Breast epithelium (tissue), 4 donors: ENCODE results near the gene FMNL2. TPM values are rescaled to one million over a fixed set of nuclear protein-coding genes. Genes with fewer than 3 reads are reported as not detected.

Experiments used
- DNase-seq, 2 donors: peaks; one replicate each; pipeline ENCODE4 v3.0.0-alpha.2; 2019; ENCODE audit warnings: low spot score in 2 of 2
- H3K27ac ChIP-seq, 2 donors: fragments of 200-600 bp; sonication (generic) in 1 of 2; one replicate each; pipeline ENCODE4 v1.5.1; 2016 to 2019; ENCODE audit warnings: mild to moderate bottlenecking in 1 of 2
- H3K27me3 ChIP-seq, 2 donors: fragments of 200-600 bp; sonication (generic) in 1 of 2; one replicate each; pipeline versions ENCODE4 v1.5.1 to v1.6.0; 2017 to 2019; ENCODE audit warnings: control low read depth in 1 of 2, mild to moderate bottlenecking in 1 of 2
- H3K36me3 ChIP-seq: fragments of 200-600 bp; one replicate; pipeline ENCODE4 v1.5.1; 2019
- H3K4me1 ChIP-seq, 2 donors: fragments of 200-600 bp; sonication (generic); one replicate each; pipeline ENCODE4 v1.5.1; 2016 to 2019; ENCODE audit warnings: control low read depth in 1 of 2
- H3K4me3 ChIP-seq, 3 donors: fragments of 200-600 bp; sonication (generic); 1 replicate in 2 of 3; 2 replicates in 1 of 3; pipeline ENCODE4 v1.5.1; 2016 to 2019; ENCODE audit warnings: mild to moderate bottlenecking in 3 of 3, moderate library complexity in 2 of 3
- H3K9me3 ChIP-seq, 2 donors: fragments of 200-600 bp; sonication (generic) in 1 of 2; one replicate each; pipeline ENCODE4 v1.5.1; 2016 to 2019; ENCODE audit warnings: control low read depth in 1 of 2
- POLR2A ChIP-seq: fragments of 450-650 bp; IDR thresholded peaks from one replicate; pipeline ENCODE4 v1.6.1; 2016; ENCODE audit warnings: antibody characterized with exemption, mild to moderate bottlenecking, moderate library complexity
- POLR2AphosphoS5 ChIP-seq, 3 donors: sonication (generic); formaldehyde crosslinking; IDR thresholded peaks; one replicate each; pipeline ENCODE4 v1.6.1; 2017; ENCODE audit warnings: antibody characterized with exemption in 3 of 3
- intact Hi-C: fragments of 100-400 bp; cut with DNase I; formaldehyde crosslinking; loops from one replicate; pipeline ENCODE4 v1.15.1; 2023; ENCODE audit warnings: low total_unique reads
- total RNA-seq, 3 donors: library from RNA; depleted of rRNA; stranded (reverse); fragments of >200 nt; gene quantifications; one replicate each; pipeline ENCODE4 v1.1.0, GENCODE V29; 2016
- TF ChIP-seq, protein P1 (sequence below), 3 donors: fragments of 450-650 bp; IDR thresholded peaks; one replicate each; pipeline ENCODE4 v1.5.1; 2016 to 2017; ENCODE audit warnings: antibody characterized with exemption in 3 of 3, mild to moderate bottlenecking in 3 of 3, moderate library complexity in 3 of 3

FMNL2 gene
- total RNA-seq, 3 donors from 2014 or later: 36.1 to 78.1 (median 40.0) TPM

DNA sequence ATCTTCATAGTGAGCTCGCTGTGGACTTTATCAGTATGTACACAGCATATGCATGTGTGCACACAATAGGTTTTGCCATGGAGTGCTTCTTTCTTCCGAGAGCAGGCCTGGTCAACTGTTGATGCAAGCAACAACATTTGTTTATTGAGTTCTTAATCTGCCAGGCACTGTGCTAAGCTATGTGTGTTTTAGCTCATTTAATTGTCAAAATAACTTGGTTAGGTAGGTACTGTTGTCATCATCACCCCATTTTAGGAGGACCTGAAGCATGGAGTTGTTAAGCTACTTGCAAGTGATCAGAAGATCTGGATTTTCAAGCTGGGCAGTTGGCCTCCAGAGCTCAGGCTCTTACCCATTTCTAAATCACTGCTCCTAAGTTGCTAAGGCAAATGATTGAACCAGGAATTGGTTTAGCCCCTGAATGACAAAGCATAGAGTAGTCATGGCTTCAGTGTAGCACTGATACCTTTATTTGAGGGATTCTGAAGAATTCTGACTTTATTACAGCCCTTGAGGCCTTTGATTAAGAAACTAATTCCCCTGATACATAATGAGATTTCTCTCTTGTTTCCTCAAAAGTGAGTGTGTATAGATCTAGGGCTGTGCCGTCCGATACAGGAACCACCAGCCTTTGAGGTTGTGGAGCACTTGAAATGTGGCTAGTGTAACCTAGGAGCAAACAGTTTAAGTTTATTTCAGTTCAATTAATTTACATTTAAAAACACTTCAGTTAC is 132.9 kb downstream of the FMNL2 start:
- H3K36me3 ChIP-seq: no peaks in the 10 kb centered on the region
- peaks cover 4 to 9% of the 10 kb centered on the region in 2 donors for H3K4me1 ChIP-seq
- no peaks in the 10 kb centered on the region for H3K27me3 ChIP-seq
- no peak overlapping the region for H3K4me3 ChIP-seq
- TF ChIP-seq, protein P1, sequence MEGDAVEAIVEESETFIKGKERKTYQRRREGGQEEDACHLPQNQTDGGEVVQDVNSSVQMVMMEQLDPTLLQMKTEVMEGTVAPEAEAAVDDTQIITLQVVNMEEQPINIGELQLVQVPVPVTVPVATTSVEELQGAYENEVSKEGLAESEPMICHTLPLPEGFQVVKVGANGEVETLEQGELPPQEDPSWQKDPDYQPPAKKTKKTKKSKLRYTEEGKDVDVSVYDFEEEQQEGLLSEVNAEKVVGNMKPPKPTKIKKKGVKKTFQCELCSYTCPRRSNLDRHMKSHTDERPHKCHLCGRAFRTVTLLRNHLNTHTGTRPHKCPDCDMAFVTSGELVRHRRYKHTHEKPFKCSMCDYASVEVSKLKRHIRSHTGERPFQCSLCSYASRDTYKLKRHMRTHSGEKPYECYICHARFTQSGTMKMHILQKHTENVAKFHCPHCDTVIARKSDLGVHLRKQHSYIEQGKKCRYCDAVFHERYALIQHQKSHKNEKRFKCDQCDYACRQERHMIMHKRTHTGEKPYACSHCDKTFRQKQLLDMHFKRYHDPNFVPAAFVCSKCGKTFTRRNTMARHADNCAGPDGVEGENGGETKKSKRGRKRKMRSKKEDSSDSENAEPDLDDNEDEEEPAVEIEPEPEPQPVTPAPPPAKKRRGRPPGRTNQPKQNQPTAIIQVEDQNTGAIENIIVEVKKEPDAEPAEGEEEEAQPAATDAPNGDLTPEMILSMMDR (IDR thresholded peaks at IDR 0.05): no peak
- no peak for TF ChIP-seq POLR2A
- TF ChIP-seq POLR2AphosphoS5 (IDR thresholded peaks at IDR 0.05): no peak
- no peak for DNase-seq
- intact Hi-C loops: no loop called here
- no peaks in the 10 kb centered on the region for H3K9me3 ChIP-seq
- H3K27ac ChIP-seq: peak overlapping the region; percentile 69 to 78

- Histone ChIP-seq H3K4me1 (peaks cover 4 to 9% of the 10 kb centered on the region in 2 donors), H3K36me3 (no peaks in the 10 kb centered on the region), H3K27me3 (no peaks in the 10 kb centered on the region), H3K27ac (peak overlapping the region; percentile 41 to 63), H3K4me3 (no peak overlapping the region), H3K9me3 (no peaks in the 10 kb centered on the region)
- TF ChIP-seq, protein P1 (IDR thresholded peaks at IDR 0.05): no peak
- no peak for TF ChIP-seq POLR2A
- TF ChIP-seq POLR2AphosphoS5 (IDR thresholded peaks at IDR 0.05): no peak
- no peak for DNase-seq
- intact Hi-C loops: no loop called here
Observed at GRCh38 chr2:152468899-152469692, 134.1 kb downstream of the FMNL2 start.

DNA sequence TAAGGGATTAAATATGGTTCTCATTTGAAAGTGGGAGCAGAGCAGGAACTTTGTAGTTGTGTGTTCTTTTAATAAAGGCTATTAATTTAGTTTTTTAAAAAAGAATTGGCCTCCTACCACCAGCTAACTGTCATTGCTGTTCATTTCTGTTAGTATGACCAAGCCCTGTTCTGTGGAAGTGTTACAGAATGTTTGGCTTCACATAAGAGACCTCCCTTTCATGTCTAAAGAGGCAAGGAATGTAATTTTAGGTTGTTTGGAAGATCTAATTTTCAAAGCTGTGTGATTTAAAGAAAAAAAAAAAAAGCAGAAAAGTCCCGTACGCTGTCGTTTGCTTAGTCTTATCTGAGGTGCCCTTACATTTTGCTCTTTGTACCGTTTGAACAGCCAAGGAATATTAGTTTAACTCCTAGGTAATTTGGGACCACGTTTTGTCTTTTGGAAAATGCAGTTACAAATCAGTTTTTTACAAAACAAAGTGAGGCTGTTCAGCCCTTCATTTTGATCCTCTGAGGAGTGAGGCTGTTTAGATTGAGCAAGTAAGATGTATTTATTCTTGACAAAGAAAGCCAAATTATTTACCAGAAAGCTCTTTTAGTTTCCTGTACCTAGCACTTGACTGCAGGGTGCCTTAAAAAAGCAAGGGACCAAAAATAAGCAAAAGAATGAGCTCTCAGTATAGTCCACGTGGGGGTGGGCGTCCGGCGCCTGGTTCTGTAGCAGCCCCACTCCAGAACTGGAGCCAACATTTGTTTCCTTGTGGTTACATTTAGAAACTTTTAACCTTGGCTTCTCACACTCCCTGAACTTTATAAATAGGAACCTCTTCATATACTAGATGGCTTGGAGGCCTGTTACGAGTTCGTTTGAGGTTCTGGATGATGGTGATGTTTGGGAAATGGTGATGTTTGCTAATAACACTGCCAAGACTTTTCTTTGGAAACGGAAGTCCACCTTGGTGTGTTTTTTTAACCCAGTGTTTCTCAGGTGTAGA is 136.2 kb downstream of the FMNL2 start:
- no peak overlapping the region for H3K4me3 ChIP-seq
- H3K36me3 ChIP-seq: no peaks in the 10 kb centered on the region
- TF ChIP-seq POLR2A: no peak
- TF ChIP-seq POLR2AphosphoS5 (IDR thresholded peaks at IDR 0.05): no peak
- TF ChIP-seq, protein P1 (IDR thresholded peaks at IDR 0.05): no peak
- H3K9me3 ChIP-seq: no peaks in the 10 kb centered on the region
- intact Hi-C loops: no loop called here
- peaks cover 4 to 9% of the 10 kb centered on the region in 2 donors for H3K4me1 ChIP-seq
- no peaks in the 10 kb centered on the region for H3K27me3 ChIP-seq
- no peak for DNase-seq
- peak overlapping the region; percentile 26 to 48 for H3K27ac ChIP-seq

DNA sequence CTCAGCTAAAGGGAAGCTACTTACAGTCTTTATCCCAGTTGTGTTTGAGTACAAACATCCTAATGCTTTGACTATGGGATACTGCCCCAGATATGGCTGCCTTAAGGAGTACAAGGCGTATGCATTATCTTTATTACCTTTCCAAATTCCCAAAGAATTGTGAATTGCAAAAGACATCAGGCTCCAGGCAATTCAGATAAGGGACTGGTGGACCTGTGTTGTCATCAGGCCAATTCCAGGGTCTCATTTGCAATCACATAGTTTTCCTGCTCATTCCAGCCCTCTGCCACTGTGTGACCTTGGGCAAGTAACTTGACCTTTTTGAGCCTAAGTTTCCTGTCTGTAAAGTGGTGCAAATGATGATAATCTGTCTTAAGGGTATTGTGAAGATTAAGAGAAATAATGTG is 137.5 kb downstream of the FMNL2 start:
- Histone ChIP-seq H3K4me3 (no peak overlapping the region), H3K27me3 (no peaks in the 10 kb centered on the region), H3K4me1 (peaks cover under 1 to 9% of the 10 kb centered on the region in 2 donors), H3K9me3 (no peaks in the 10 kb centered on the region), H3K27ac (peak overlapping the region in 1 of 2 donors; percentile 23), H3K36me3 (no peaks in the 10 kb centered on the region)
- DNase-seq: no peak
- TF ChIP-seq, protein P1 (IDR thresholded peaks at IDR 0.05): no peak
- no peak for TF ChIP-seq POLR2A
- TF ChIP-seq POLR2AphosphoS5 (IDR thresholded peaks at IDR 0.05): no peak
- intact Hi-C loops: no loop called here
